NOMO-1 treated with DMSO at 0.1 percent for 48 hours (cell line): ENCODE data around the gene ELF5.

Experiments
- DNase-seq: peaks from one replicate; lab custom pipeline; 2025; ENCODE audit not compliant: unreplicated experiment; lab: John Stamatoyannopoulos, UW

Gene ELF5

DNA sequence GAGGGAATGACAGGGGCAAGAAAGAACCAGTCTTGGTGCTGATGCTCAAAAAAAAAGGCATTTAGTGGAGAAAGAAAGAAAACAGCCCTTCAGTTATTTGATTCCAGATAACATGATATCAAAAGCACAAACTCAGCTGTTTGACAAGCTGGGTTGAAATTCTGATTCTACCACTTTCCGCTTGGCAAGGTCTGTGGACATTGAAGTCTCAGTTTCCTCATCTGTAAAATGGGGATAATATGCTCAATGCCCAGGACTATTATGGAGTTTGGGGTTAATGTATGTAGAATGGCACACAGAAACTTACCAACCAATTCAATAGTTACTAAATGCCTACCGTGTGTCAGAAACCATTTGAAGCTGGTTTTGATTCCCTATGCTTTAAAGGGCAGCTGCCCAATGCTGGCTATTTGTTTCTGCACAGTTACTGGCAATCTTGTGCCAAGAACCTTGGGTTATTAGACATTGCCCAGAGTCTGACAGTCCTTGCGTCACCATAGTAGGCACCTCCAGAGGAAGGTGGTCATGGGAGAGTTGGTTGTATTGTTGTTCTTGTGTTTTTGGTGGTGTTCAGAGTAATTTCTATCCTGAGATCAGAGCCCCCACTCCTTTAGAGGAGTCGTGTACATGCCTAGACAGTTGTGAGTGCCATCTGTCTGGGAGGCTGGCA lies 19.5 kb downstream of the ELF5 start:
- DNase-seq = no peak

DNA sequence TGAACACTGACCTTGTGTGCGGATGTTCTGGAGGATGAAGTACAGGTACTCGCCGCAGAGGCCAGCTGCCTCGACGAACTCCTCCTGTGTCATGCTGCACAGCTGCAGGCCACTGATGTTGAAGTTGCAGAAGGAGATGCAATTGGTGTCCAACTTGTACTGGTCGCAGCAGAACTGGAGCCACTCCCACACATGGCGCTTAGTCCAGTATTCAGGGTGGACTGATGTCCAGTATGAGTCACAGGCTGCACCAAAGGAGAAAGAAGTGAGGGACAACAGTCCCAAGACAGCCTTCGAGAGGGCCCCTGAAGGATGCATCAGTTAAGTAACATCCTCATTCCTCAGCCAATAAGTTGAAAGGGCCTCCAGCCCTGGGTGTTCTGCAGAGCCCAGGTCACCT lies 20.1 kb downstream of the ELF5 start:
- no peak for DNase-seq

DNA sequence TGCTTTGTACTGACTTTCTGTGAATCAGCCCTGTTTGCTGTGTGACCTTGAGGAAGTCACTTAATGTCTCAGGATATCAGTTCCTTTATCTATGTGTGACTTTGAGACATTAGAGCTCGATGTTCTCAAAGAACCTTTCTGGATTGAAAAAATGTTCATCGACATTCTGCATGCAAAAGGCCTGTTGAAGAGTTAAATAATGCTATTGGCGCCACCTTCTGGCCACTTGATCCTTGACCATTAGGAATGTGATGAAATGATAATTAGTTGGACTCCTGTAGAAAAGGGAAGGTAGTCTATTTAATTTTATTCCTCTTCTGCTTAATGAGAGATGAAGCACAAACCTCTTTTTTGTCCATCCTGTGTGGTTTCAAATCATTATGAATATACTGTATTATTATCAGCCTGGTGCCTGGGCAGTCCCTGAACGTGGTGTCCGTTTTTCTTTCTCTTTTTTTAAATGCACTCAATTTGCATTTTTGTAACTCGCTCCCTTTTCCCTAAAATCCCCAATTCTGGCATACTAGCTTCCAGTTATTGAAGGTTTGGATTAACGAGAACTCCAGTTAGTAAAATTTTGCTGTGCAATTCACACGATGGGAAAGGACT lies 20.7 kb downstream of the ELF5 start:
- peak; percentile 86 for DNase-seq

DNA sequence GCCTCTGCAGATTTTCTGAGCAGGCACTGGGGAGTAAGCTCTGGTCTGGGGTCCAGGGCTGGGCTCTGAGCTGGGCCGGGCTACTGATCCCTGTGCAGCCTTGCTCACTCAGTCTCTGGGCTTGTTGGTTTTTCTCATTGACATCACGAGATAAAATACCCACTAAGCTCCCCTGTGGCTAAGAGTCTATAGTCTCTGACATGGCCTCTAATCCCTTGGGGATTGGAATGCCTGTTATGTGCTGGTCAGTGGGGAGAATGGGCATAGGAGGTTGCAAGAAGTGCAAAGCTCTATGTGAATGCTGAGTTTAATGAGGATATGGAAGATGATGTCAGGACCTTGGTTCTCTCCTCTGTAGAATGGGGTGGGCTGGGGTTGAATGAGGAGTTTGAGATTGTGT lies 23.3 kb downstream of the ELF5 start:
- DNase-seq = no peak

DNA sequence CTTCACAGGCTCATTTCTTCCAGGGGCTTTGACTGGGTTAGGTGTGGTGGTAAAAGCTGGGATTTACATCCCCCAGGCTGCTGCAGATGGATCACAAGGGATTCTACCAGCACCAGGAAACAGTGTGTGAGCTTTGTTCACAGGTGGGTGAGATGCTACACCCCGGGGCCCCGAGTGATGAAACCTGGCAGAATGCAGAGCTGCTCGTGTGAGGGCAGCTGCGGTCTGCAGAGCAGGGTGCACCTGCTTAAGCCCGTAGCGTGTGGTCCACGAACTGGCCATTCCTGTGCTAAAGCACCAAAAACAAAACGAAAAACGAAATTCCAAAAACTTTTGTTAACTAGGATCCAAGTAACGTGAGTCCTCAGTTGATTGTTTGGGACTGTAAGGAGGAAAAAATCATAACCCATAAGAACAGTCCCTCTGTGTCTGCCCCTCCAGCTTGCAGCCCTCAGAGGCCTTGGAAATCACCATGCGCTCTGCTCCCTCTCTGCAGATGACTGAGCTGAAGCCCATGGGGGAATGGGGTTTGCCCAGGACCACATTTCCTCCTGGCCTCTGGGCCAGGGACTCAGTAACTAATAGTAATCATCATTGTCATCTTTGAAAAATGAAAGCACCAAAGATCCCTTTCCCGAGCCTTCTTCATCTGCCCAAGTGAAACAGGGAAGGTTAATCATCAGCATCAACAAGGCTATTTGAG lies 24.6 kb downstream of the ELF5 start:
- no peak for DNase-seq

DNA sequence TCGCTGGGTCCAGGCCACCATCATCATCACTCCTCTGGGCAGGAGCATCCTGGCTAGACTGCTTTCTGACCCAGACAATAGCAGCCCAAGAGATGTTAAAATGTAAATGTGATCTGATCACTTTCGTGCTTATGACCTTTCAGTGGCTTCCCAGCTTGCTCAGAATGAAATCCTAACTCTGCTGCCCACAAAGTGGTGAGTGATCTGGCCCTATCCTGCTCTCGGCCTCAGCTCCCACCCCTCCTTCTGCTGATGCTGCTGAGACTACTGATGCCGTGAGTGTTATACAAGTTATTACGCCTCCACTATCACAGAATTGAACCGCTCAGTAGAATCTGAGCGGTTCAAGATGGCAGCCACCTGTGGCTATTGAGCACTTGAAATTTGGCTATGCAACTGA lies 26.2 kb downstream of the ELF5 start:
- no peak for DNase-seq

DNA sequence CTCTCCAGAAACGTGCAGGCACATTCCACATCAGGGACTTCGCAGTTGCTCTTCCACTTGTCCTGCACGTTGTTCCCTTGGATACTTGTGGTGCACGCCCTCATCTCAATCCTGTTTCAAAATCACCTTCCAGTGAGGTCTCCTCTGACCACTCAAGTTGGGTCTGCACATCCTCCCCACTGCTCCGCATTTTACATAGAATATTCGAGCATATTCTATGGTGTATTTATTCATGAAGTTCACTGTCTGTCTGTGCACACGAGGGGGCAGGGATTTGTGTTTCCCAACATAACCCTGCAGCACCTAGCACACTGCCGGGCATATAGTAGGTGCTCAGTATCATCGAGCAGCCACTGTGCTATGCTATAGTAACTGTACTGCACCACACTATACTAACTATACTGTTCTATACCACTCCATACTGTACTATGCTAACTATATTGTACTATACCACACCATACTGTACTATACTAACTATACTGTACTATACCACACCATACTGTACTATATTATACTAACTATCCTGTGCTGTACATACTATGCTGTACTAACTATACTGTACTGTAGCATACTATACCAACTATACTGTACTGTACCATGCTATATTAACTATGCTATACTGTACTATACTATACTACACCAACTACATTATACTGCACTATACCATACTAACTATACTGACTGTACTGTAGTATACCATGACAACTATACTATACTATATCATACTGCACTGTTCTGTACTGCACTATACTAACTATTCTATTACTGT lies 30.3 kb downstream of the ELF5 start:
- no peak for DNase-seq

DNA sequence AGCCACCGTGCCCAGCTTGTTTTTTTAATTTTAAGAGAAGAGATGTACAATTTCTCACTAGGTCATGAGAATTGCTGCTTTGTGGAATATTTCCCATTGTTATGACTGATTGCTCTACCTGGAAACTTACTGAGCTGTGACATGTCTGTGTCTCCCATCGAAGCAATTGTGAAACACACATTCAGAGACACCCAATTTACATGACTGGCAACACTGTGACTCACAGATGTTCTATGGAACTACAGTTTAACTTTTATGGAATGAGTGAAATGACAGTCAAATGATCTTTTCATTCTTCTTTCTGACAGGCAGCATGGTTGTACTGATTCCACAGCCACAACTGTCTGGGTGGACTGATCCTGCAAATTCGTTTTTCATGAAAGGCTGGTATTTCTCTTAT lies 32.3 kb downstream of the ELF5 start:
- no peak for DNase-seq

DNA sequence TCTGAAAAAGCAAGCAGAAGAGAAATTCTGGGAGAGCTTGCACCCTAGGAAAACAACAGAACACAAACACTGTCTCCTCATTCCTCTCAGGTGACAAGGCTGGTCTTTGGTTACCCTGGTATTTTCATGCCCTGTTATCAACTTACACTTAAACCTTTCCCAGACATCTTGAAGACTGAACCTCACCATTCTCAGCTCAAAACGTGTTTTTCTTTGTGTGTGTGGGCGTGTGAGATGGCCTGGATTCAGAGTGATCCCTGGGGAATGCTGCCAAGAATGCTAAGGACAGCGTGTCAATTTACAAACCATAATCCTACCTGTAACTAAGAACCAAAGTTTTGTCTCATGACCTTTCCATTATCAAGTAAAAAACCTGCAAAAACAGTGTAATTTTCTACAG lies 33.3 kb downstream of the ELF5 start:
- no peak for DNase-seq

DNA sequence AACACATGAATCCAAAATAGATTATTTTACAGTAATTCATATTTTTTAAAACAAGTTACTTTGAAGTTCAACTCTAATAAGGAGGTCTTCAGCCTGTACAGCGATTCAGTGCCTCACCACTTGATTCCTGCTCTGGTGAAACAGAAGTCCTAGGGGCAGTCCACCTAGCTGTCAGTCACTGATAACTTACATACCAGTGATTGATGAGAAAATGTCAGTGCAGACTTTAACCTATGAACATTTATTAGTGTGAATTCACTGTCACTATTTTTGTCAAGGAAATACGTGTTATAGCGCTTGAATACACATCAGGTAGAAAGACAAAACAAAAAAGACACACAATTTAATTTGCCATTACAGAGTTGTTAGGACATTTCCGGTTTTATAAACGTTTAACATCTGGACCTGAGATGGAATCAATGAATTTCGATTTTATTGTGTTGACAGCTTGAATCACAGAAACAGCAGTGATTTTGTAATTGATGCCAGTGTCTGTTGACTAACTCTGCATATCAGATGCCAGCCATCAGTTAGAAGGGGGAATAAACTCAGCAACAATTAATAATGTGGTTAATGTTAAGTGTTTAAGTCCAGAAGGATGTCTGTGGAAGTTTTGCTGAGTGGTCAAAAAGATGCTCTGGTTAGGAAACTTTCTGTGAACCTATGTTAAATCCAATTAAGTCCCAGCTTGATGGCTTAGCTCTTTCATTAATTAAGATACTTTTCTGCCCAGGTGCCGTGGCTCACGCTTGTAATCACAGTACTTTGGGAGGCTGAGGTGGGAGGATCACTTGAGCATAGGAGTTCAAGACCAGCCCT lies 34.5 kb downstream of the ELF5 start:
- DNase-seq = no peak

DNA sequence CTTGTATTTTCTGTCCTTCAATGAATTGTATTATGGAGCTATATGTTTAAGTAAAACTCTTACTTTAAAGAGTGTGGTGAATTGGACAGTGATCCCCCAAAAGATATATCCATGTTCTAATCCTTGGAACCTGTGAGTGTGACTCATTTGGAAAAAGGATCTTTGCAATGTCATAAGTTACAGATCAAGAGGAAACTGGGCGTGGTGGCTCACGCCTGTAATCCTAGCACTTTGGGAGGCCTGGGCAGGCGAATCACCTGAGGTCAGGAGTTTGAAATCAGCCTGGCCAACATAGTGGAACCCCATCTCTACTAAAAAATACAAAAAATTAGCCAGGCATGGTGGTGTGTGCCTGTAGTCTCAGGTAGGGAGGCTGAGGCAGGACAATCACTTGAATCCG lies 36.7 kb downstream of the ELF5 start:
- no peak for DNase-seq

DNA sequence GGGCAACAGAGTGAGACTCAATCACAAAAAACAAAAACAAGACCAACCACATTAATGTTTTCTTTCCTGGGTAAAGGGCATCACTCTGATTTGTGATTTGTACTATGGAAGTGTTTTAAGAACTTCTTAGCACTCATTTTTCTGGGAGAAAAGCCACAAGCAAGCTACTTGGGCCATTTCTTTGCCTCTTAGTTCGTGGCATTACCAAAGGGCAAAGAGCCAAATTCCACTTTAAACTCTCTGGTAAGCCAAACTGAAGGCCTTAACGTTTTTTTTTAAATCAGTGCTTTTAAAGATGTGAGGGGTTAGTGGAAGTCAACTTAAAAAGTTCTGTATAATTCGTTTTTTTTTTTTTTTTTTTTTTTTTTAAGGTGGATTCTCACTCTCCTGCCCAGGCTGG lies 37.9 kb downstream of the ELF5 start:
- DNase-seq = no peak

DNA sequence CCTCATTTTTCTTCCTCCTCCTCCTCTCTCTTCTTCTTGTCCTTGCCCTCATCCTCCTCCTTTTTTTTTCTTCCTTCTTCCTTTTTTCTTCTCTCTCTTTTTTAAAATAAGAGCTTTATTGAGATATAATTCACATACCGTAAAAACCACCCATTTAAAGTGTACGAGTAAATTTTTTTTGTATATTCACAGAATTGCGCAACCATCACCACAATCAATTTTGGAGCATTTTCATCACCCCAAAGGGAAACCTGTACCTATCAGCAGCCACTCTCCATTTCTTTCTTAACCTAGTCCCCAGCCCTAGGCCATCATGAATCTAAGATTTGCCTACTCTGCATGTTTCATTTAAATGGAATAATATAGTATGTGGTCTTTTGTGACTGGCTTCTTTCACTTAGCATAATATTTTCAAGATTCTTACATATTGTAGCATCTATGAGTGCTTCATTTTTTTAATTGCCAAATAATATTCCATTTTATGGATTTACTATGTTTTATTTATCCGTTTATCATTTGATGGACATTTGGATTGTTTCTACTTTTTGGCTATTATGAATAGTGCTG lies 39.9 kb downstream of the ELF5 start:
- no peak for DNase-seq

DNA sequence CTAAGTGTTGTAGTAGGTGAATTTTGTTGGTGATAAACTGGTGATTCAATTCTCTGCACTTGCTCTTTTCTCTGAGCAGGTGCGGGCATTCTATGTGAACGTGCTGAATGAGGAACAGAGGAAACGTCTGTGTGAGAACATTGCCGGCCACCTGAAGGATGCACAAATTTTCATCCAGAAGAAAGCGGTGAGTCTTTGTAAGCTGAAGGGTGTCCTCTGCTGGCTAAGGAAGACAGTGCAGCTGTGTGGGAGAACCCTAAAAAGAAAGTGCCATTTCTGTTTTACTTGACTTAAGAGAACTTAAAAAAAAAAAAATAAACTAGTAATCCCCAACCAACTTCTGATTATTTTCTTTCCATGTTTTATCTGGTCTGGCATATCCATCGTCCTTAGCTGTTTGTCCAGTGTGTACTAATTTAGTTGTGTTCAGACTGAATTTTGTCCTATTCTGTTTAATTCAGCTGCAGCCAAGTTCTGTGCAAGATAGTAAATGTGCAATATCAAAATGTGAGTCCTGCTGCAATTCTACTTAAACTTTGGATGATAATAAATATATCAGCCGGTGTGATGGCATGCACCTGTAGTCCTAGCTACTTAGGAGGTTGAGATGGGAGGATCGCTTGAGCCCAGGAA lies 45.3 kb downstream of the ELF5 start:
- peak; percentile 77 for DNase-seq

DNA sequence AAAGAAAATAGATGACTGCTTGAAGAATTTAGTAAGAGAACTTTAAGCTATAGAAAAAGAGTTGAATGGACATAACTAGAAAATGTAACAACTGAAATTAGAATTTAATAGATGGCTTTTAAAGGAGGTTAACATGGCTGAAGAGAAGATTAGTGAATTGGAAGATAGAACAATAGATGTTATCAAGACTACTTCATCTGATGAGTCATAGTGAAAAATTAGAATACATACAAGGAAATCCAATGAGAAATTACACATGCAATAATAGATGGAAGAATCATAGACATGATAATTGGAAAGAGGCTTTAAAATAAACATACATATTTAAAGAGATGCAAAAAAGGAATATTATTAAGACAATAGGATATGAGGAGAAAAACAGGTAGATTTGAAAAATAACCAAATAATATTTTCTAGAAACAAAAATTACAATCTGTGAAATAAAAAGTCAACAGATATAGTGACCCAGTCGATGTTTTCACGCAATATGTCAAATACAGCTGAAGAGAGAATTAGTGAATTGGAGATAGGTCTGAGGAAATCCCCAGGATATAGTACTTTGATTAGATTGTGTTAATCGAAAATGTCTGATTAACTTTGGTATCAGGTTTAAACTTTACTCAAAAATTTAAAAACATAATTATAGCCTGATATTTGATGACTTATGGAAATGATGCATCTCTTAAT lies 46.6 kb downstream of the ELF5 start:
- DNase-seq = no peak

DNA sequence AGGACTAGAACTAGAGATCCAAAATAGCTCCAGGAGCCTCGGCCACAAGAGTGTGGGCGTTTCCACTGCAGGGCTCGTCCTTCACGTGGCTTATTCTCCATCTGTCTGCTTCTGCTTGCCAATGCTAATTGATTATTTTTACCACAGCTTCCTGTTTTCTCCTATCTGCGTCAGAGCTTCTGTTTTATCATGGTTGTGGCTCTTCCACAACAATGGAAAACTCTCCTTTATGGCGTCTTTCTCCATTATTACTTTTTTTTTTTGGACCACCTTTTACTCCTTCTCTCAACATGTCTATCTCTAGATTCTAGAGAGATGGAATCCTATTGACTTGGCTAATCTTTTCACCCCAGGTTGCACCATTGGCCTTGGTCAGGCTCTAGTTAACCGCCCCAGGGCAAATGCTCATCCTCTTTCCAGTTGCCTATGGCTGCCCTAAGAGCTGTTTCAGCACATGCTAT lies 49.0 kb downstream of the ELF5 start:
- peak; percentile 91 for DNase-seq

DNA sequence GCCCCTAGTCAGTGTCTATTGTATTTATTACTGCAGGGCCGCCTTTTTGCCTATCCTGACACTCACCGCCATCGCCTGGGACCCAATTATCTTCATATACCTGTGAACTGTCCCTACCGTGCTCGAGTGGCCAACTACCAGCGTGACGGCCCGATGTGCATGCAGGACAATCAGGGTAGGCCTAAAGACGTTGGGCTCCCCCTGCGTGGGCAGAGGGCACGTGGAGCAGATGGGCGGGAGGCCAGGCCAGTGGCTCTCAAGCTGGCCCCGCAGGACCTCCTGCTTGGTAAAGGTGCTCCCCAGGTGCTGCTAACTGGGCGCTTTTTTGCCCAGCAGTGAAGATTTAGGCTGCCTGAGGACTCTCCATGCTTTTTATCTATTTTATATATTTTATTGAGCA lies 52.4 kb downstream of the ELF5 start:
- DNase-seq = no peak

DNA sequence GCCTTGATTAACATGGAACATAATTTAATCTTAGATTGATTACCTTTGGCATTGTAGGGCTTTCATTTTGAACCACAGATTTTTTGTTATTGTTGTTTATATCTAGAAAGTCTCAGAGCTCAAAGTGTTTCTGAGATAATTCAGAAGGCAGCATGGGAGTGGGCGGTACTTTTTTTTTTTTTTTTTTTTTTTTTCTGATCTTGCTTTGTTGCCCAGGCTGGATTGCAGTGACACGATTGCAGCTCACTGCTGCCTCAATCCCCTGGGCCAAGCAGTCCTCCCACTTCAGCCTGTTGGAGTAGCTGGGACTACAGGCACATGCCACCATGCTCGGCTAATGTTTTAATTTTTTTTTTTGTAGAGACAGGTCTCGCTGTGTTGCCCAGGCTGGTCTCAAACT lies 53.3 kb downstream of the ELF5 start:
- no peak for DNase-seq

DNA sequence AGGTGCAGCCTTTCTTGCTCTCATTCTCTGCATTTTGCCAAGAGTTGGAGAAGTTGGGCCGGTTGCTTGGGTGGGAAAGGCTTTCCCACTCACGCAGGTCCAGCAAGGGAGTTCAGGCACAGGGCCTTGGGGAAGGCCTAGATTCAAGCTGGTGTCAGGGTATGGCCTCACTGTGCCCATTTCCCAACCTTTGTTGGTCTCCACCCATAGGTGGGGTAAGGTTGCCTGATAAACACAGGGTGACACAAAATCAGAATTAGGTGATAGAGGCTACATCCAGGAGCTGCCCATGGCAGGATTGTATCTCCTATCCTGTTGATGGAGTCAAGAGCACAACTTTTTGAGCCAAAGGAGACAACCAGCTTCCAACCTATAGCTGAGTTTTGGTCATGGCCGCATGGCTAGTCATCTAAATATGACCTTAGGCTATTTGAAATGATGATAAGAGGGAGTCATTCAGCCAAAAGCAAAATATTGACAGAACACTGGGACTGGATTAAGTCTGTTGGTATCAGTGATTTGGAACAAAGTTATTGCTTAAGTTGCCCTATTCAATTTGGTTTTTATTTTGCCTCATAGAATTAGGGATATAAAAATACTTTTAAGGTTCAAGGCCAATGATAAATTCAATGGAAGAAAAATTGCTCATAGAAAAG lies 54.0 kb downstream of the ELF5 start:
- no peak for DNase-seq
